GM21717 (cell line): ENCODE results near the gene SFXN5.
"Not testable (repeated sequence)": the region's sequence is repeated elsewhere in the genome, so short reads cannot be mapped to it uniquely, and the experiment has no call there.

Experiments used
- ATAC-seq: cut with Tn5 transposase; IDR thresholded peaks from one replicate; pipeline ENCODE4 v1.9.1; 2021; ENCODE audit warnings: mild to moderate bottlenecking, moderate library complexity; ENCODE audit not compliant: unreplicated experiment

The SFXN5 gene

GRCh38 chr2:73078457-73079411, 7.2 kb upstream of the SFXN5 start:
- ATAC-seq: no peak

GRCh38 chr2:73077424-73077795, 5.9 kb upstream of the SFXN5 start:
- no peak for ATAC-seq

DNA sequence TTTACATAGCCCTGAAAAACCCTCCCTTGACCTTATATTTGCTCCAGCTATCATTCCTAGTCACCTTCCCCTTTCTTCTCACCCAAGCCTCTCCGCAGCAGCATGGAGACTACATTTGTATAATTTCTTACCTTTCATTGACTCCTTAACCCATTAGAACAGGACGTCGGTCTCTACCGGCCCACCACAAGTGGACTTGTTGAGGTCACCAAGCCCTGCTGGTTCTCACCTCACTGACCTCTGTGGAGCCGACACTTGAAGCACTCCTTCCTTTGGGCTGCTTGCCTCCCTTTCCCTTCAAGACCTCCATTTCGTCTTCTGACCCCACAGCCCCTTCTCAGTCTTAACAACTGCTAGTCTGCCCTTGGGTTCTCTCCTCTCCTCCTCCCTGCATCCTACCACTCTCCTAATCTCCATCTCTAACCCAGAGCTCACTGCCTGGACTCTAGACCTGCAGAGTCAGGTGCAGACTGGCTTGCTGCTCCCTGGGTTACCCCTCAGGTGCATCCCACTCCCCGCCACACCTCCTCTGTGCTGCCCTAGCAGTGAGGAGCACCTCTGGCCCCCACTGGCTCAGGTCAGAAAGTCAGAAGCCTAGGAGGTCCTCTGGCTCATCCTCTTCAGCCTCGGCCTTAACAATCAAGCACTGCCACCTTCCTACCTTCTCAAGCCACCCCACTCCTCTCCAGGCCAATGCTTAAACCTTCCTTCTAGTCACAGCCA, 5.3 kb upstream of the SFXN5 start:
- no peak for ATAC-seq

- ATAC-seq: no peak
Observed at GRCh38 chr2:73075477-73076373, 4.2 kb upstream of the SFXN5 start.

GRCh38 chr2:73074110-73075069, 2.9 kb upstream of the SFXN5 start:
- no peak for ATAC-seq

- no peak for ATAC-seq
Observed at GRCh38 chr2:73072416-73072815, 904 bp upstream of the SFXN5 start.

GRCh38 chr2:73072129-73072395, 550 bp upstream of the SFXN5 start:
- ATAC-seq: peak; percentile 21

DNA sequence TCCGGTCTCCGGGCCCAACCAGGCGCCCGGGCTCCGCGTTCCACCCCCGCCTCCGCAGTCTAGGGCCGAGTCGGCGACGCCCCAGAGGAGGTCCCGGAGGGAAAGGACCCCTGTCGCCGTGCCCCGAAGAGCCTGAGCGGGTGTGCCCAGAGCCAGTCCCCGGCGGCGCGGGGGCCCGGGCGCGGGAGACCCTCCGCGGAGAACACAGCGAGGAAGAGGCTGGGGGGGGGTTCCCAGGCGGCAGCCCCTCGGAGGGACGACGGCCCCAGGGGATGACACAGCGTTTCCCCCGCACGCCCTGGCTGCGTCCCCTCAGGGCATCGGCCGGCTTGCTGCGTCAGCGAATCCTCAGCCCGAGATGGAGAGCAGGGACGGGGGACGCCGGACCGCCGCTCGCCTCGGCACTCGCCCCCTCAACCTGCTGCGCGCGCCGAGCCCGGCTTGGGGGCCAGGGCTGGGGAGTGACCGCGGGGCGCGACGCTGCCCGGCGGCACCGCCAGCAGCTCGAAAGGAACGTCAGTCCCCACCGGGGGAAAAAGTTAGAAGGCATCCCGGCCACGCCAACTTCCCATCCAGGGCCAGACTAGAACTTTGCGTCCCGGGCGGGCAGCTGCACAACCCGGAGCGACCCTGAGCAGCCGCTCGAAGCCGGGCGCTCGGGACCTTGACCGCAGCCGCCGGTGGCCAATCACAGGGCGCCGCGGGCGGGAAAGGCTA, 711 bp downstream of the SFXN5 start:
- peak; percentile 29 for ATAC-seq

DNA sequence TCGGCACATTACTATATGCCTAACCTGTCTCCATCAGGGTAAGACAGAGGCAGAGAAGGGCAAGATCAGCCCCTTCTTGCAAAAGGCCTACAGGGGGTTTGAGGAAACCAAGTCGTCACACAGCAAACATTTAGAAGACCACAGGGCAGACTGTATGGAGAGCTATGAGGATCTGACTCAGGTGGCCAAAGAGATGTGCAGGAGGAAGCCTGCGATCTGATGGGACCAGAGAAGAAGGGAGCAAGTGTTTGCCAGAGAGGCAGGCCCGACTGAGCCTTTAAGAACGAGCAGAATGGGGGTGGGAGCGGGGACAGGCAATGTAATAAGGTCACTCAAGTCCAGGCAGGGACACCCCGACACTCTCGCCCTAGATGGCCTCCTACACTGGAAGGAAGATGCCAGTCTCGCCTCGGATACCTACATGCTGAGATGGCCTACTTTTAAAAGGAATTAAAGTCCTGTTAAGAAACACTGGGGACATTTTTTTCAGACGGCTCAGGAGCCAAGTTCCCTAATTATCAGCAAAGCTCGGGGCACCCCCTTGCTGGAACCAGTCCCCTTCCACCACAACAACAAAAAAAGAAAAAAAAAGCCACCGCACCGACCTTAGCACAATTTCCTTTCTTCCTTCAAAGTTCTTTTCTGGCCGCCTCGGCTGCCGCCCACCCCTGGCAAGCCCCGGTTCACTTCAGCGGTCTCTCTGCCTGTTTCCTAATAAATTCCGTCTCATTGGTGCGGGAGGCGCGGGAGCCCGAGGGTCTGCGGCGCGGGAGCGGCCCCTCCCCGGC, 1.5 kb downstream of the SFXN5 start:
- ATAC-seq: no peak

DNA sequence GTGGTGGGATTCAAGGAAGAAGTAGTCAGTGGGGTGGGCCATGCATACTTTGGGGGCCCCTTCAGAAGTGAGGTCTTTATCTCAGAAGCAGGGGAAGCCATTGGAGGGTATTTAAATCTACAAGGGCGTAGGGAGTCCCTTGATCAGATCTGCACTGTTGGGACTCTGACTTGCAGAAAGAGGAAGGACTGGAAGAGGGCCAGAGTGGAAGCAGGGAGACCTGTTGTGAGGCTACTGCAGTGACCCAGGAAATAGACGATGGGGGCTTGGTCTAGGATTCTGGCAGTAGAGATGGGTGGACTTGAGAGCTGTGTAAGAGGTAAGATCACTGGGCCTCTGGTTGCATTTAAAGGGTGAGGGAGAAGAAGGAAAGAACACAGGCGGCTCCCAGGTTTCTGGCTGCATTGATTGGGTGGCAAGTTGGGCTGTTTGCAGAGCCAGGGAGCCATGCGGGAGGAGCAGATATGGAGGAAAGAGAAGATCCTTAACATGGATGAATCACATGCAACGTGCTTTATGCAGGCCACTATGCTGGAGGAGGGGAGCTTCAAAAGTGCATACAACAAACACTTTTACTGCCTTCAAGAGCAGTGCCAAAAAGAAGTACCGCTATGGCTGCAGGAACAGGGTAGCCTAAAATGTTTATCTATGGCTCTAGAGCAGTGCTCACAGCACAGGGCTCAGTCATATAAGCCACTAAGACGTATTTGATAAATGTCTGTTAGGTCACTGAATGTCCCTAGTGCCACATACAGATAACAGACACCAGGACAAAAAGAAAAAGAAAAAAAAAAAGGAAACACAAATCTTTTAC, 2.3 kb downstream of the SFXN5 start:
- no peak for ATAC-seq

- ATAC-seq: no peak
Observed at GRCh38 chr2:73068147-73068546, 3.4 kb downstream of the SFXN5 start.

- ATAC-seq: no peak
Observed at GRCh38 chr2:73067043-73067442, 4.5 kb downstream of the SFXN5 start.

DNA sequence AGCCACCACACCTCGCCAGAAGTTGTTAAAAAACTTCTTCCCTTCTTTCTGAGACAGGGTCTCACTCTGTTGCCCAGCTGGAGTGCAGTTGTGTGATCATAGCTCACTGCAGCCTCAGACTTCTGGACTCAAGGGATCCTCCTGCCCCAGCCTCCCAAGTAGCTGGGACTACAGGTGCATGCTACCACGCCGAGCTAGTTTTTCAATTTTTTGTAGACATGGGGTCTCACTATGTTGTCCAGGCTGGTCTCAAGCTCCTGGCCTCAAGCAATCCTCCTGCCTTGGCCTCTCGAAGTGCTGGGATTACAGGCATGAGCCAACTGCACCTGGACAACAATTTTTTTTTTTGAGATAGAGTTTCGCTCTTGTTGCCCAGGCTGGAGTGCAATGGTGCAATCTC, 6.4 kb downstream of the SFXN5 start:
- ATAC-seq: not testable (repeated sequence)

- ATAC-seq: no peak
Observed at GRCh38 chr2:73063909-73064875, 7.3 kb downstream of the SFXN5 start.

DNA sequence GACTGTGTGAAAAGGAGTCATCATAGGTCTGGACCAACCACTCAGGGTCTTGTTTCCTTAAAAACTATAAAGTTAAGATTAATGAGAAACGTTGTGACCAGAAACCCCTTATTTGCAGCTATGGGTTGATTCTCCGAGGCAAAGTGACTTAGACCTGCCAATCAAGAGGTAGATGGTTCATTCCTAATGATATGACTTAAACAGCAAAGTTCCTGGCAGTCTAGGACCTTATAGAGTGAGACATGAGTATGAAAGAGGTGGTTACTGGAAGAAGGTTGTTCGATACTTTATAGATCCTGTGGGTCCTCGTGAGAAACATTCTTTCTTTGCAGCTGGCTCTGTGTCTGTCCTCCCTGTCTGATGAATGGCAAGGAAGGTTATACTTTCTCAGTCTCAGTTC, 8.0 kb downstream of the SFXN5 start:
- no peak for ATAC-seq

DNA sequence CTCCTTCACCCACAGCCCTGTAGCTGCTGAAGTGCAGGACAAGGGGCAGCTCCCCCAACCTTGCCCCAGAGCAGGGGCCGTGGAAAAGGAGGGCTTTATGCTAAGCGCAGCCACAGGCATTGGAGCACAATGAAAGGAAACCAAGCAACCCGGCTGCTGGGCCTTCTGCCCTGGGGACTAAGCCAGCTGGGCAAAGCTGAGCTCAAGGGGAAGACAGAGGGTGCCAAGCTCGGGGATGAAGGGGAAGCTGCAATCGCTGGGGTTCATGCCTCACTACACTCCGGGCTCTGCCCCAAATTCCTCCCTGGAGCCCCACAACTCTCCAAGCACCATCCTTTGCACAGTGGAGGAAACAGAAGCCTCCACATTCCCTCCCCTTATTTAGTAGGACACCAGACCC, 12.4 kb downstream of the SFXN5 start:
- no peak for ATAC-seq

GRCh38 chr2:73054980-73055379, 16.5 kb downstream of the SFXN5 start:
- no peak for ATAC-seq
